GM12878 (cell line): ENCODE measurements around the gene ACYP2. TPM values are rescaled to one million over a fixed set of nuclear protein-coding genes. Genes with fewer than 3 reads are reported as not detected.
"Not testable (repeated sequence)": the region's sequence is repeated elsewhere in the genome, so short reads cannot be mapped to it uniquely, and the experiment has no call there.

Source experiments
- ATAC-seq: fragments of 200-7000 bp; cut with Tn5 transposase; 3 replicates; pipeline ENCODE4 v1.9.1; 2020; ENCODE audit warnings: mild to moderate bottlenecking, moderate library complexity
- BruUV-seq: library from RNA; stranded (reverse); fragments of 400-500 nt; replicated peaks from 2 replicates; lab custom pipeline; 2021; lab: Mats Ljungman, UMichigan
- CTCF ChIA-PET: fragments of 300-600 bp; sonication (Branson Sonifier 250); formaldehyde crosslinking; extraction: SDS; loops from one replicate; lab custom pipeline; 2021; ENCODE audit warnings: inconsistent platforms; lab: Yijun Ruan, JAX
- POLR2A ChIA-PET: fragments of 350-600 bp; formaldehyde crosslinking; extraction: SDS; loops from one replicate; lab custom pipeline; 2021; ENCODE audit warnings: inconsistent platforms; lab: Charles Lee
- RAD21 ChIA-PET: fragments of 300-600 bp; sonication (Branson Sonifier 250); formaldehyde crosslinking; loops from one replicate; lab custom pipeline; 2023; ENCODE audit warnings: antibody characterized with exemption; ENCODE audit not compliant: unreplicated experiment; lab: Charles Lee
- SMC1A ChIA-PET: fragments of 300-600 bp; sonication (Branson Sonifier 250); formaldehyde crosslinking; loops from one replicate; lab custom pipeline; 2023; ENCODE audit not compliant: unreplicated experiment, uncharacterized antibody; lab: Charles Lee
- DNase-seq: peaks from one replicate; pipeline ENCODE4 v3.0.0-alpha.2; 2011; ENCODE audit warnings: low read depth, low spot score
- FAIRE-seq: peaks from 3 replicates; lab custom pipeline; 2011; peaks lifted over from hg19 to GRCh38; lab: Jason Lieb, UNC
- H2AFZ ChIP-seq: 2 replicates; pipeline ENCODE4 v1.6.0; 2011; ENCODE audit warnings: low read depth, low read length, control low read depth; ENCODE audit not compliant: control insufficient read depth
- H3K27ac ChIP-seq: 2 replicates; pipeline ENCODE4 v1.5.1; 2011; ENCODE audit warnings: control low read depth; ENCODE audit not compliant: control insufficient read depth, insufficient read depth
- H3K27me3 ChIP-seq, 2 experiments: replicated peaks in 1 of 2; 2 replicates each; pipeline versions ENCODE4 v1.6.0 to v1.6.1; 2011; ENCODE audit warnings: low read length in 1 of 2; ENCODE audit not compliant: control insufficient read depth in 2 of 2, insufficient read depth in 2 of 2
- H3K36me3 ChIP-seq, 2 experiments: 2 replicates each; pipeline ENCODE4 v1.5.1; 2011; ENCODE audit warnings: low read length in 1 of 2; ENCODE audit not compliant: control insufficient read depth in 2 of 2, insufficient read depth in 2 of 2
- H3K4me1 ChIP-seq: 2 replicates; pipeline ENCODE4 v1.6.1; 2011; ENCODE audit warnings: mild to moderate bottlenecking, low read length, moderate library complexity, mixed read lengths; ENCODE audit not compliant: control insufficient read depth, insufficient read depth
- H3K4me2 ChIP-seq: 2 replicates; pipeline ENCODE4 v1.6.0; 2011; ENCODE audit warnings: control low read depth; ENCODE audit not compliant: control insufficient read depth, insufficient read depth
- H3K4me3 ChIP-seq: fragments of 200-600 bp; sonication (generic); 2 replicates; pipeline ENCODE4 v1.5.1; 2016
- H3K79me2 ChIP-seq: 2 replicates; pipeline ENCODE4 v1.6.0; 2011; ENCODE audit warnings: low read length; ENCODE audit not compliant: control insufficient read depth, insufficient read depth
- H3K9ac ChIP-seq: 2 replicates; pipeline ENCODE4 v1.8.0; 2011; ENCODE audit warnings: low read length, control low read depth, mixed read lengths; ENCODE audit not compliant: control insufficient read depth, insufficient read depth
- H3K9me3 ChIP-seq: replicated peaks from 3 replicates; pipeline ENCODE4 v1.5.1; 2011; ENCODE audit warnings: mild to moderate bottlenecking, low read length; ENCODE audit not compliant: control insufficient read depth, insufficient read depth
- H4K20me1 ChIP-seq: 2 replicates; pipeline ENCODE4 v1.6.0; 2011; ENCODE audit not compliant: control insufficient read depth, insufficient read depth
- HCFC1 ChIP-seq: fragments of 150-350 bp; IDR thresholded peaks from 2 replicates; pipeline ENCODE4 v1.6.1; 2014; ENCODE audit warnings: low read length
- POLR2AphosphoS5 ChIP-seq: IDR thresholded peaks from 2 replicates; pipeline ENCODE4 v1.6.1; 2011; ENCODE audit warnings: mild to moderate bottlenecking, low read length, inconsistent platforms
- RCOR1 ChIP-seq: conservative IDR thresholded peaks from 2 replicates; pipeline ENCODE4 v1.6.1; 2012; ENCODE audit warnings: low read depth, low read length, improper control_type of control experiment
- ZNF622 ChIP-seq: fragments of 450-650 bp; IDR thresholded peaks from 2 replicates; pipeline ENCODE4 v1.6.1; 2017; ENCODE audit warnings: mild to moderate bottlenecking, inconsistent platforms
- WGBS: methylation state at CpG from one replicate; pipeline ENCODE4 v1.1.6; 2016; ENCODE audit warnings: low lambda C conversion rate; ENCODE audit not compliant: insufficient replicate concordance, insufficient coverage; ENCODE audit errors: missing lambda C conversion rate; 5-methylcytosine and 5-hydroxymethylcytosine counted together
- in situ Hi-C: fragments of 300-500 bp; cut with MboI; formaldehyde crosslinking; loops from 9 replicates; pipeline ENCODE4 v1.14.3; 2018; ENCODE audit warnings: mixed read lengths
- intact Hi-C: fragments of 100-400 bp; cut with micrococcal nuclease; formaldehyde crosslinking; loops from one replicate; pipeline ENCODE4 v1.14.2; 2022; ENCODE audit not compliant: unreplicated experiment
- polyA plus RNA-seq, 11 experiments: library from polyadenylated mRNA; depleted of rRNA in 4 of 11; unstranded in 6 of 11; stranded (reverse) in 5 of 11; fragments of >200 nt; fragmentation: Nextera tagmentation in 4 of 11; fragmentation: Illumina TruSeq in 1 of 11; extraction: Ambion mirVana in 4 of 11; extraction: Trizol in 1 of 11; gene quantifications; 1 replicate in 1 of 11; 2 replicates in 10 of 11; pipeline versions ENCODE4 v1.2.1 to v1.2.3, GENCODE V29; 2011 to 2016; ENCODE audit warnings: inconsistent platforms in 2 of 11, missing spikeins in 2 of 11, low read depth in 1 of 11
- total RNA-seq, 4 experiments: library from RNA; depleted of rRNA in 3 of 4; stranded (reverse); fragments of >200 nt in 3 of 4; fragmentation: Illumina TruSeq in 1 of 4; extraction: Trizol in 1 of 4; gene quantifications; 2 replicates each; pipeline versions ENCODE4 v1.2.1 to v1.2.3, GENCODE V29; 2013 to 2021

The ACYP2 gene
- total and polyA plus RNA-seq, 10 of the 15 experiments (the other 5 are each of a cell fraction or from before 2014, with no cell fraction given) = 4.2 to 16.3 (median 9.0) TPM

DNA sequence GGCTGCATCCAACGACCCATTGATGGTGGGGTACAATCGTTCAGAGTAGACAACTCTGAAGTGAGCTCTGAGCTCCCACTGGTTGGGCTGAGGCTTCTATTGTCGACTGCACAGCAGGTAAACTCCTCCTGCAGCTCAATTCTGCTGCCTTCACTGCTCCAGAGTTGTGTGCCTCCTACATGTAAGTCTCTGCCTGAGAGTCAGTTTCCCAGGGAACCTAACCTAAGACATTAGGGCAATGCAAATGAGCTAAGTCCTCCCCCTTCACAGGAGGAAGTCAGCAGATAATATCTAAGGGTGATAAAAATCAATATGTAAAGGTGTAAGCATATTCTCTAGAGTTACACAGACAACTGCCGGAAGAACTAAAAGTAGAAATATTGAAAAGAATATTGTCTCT lies 22.5 kb upstream of the ACYP2 start:
- ChIA-PET POLR2A (interaction anchor here (0.6 to 1.5 kb wide), 3 partner anchors 11 to 585 kb away, joined by 3 to 4 read pairs (median 3); no protein-coding TSS in a partner anchor), RAD21 (interaction anchor here (0.8 kb wide), 1 partner anchor 39 kb away, joined by 3 read pairs; no protein-coding TSS in a partner anchor), CTCF (interaction anchor here (1.2 to 2.6 kb wide), 3 partner anchors 11 to 14 kb away, joined by 4 to 10 read pairs (median 7); no protein-coding TSS in a partner anchor), SMC1A (interaction anchor here (0.6 to 3.6 kb wide), 6 partner anchors 9 to 342 kb away, joined by 3 to 21 read pairs (median 3); no protein-coding TSS in a partner anchor)
- no peak for DNase-seq
- peak overlapping the region; percentile 16; the same call in 1 of the 2 replicates for H3K27ac ChIP-seq
- H2AFZ ChIP-seq = peak overlapping the region; percentile 73
- no peaks in the 10 kb centered on the region for H3K36me3 ChIP-seq
- peak; percentile 74 for ATAC-seq
- H3K9ac ChIP-seq = no peak overlapping the region
- H3K4me2 ChIP-seq = peak overlapping the region; percentile 82
- no peaks in the 10 kb centered on the region for H3K79me2 ChIP-seq
- H3K27me3 ChIP-seq = no peaks in the 10 kb centered on the region
- no peak for TF ChIP-seq HCFC1
- TF ChIP-seq ZNF622 = no peak
- TF ChIP-seq POLR2AphosphoS5 = no peak
- TF ChIP-seq RCOR1 = no peak
- WGBS = 25% methylated on average over 4 of the region's 4 CpGs
- intact Hi-C loops (loop anchor here (1.0 kb wide), 1 partner anchor 22 kb away; the partner anchor contains the start of gene ACYP2), in situ Hi-C loops (no loop called here)
- H4K20me1 ChIP-seq = no peaks in the 10 kb centered on the region
- H3K4me3 ChIP-seq = no peak overlapping the region
- no peaks in the 10 kb centered on the region for H3K9me3 ChIP-seq
- peaks cover 20% of the 10 kb centered on the region for H3K4me1 ChIP-seq
- no TSS peak for BruUV-seq
- FAIRE-seq = peak; percentile 47

DNA sequence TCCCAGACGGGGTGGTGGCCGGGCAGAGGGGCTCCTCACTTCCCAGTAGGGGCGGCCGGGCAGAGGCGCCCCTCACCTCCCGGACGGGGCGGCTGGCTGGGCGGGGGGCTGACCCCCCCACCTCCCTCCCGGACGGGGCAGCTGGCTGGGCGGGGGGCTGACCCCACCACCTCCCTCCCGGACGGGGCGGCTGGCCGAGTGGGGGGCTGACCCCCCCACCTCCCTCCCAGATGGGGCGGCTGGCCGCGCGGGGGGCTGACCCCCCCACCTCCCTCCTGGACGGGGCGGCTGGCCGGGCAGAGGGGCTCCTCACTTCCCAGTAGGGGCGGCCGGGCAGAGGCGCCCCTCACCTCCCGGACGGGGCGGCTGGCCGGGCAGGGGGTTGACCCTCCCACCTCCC lies 20.0 kb upstream of the ACYP2 start:
- H3K9ac ChIP-seq, H3K27ac ChIP-seq, BruUV-seq, POLR2A ChIA-PET, RAD21 ChIA-PET, FAIRE-seq, H2AFZ ChIP-seq, H3K27me3 ChIP-seq, H4K20me1 ChIP-seq, DNase-seq, CTCF ChIA-PET, H3K36me3 ChIP-seq, H3K79me2 ChIP-seq, intact Hi-C loops, in situ Hi-C loops, SMC1A ChIA-PET, H3K9me3 ChIP-seq, ATAC-seq, H3K4me2 ChIP-seq, H3K4me3 ChIP-seq: not testable (repeated sequence)
- peaks cover 29% of the 10 kb centered on the region for H3K4me1 ChIP-seq
- 92% methylated on average over 2 of the region's 30 CpGs for WGBS

DNA sequence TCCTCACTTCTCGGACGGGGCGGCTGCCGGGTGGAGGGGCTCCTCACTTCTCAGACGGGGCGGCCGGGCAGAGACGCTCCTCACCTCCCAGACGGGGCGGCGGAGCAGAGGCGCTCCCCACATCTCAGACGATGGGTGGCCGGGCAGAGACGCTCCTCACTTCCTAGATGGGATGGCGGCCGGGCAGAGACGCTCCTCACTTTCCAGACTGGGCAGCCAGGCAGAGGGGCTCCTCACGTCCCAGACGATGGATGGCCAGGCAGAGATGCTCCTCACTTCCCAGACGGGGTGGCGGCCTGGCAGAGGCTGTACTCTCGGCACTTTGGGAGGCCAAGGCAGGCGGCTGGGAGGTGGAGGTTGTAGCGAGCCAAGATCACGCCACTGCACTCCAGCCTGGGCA lies 19.3 kb upstream of the ACYP2 start:
- BruUV-seq, H3K4me3 ChIP-seq, H3K27me3 ChIP-seq, POLR2A ChIA-PET, SMC1A ChIA-PET, H3K9me3 ChIP-seq, H2AFZ ChIP-seq, intact Hi-C loops, RAD21 ChIA-PET, H3K9ac ChIP-seq, H3K79me2 ChIP-seq, CTCF ChIA-PET, H3K27ac ChIP-seq, H4K20me1 ChIP-seq, FAIRE-seq, DNase-seq, in situ Hi-C loops, H3K4me2 ChIP-seq, H3K36me3 ChIP-seq, ATAC-seq: not testable (repeated sequence)
- peaks cover 35% of the 10 kb centered on the region for H3K4me1 ChIP-seq
- 84% methylated on average over 8 of the region's 26 CpGs for WGBS
